Inferior parietal cortex (tissue), 1 donor: Measurements from ENCODE around the gene WDR76.
A peak's percentile ranks its signal among the peaks of the same experiment; 100 is the strongest.
"Not testable (repeated sequence)": the region's sequence is repeated elsewhere in the genome, so short reads cannot be mapped to it uniquely, and the experiment has no call there.

Experiments used
- DNase-seq: peaks from one replicate; pipeline ENCODE4 v3.0.0-alpha.2; 2016; ENCODE audit errors: extremely low spot score

WDR76 gene

DNA sequence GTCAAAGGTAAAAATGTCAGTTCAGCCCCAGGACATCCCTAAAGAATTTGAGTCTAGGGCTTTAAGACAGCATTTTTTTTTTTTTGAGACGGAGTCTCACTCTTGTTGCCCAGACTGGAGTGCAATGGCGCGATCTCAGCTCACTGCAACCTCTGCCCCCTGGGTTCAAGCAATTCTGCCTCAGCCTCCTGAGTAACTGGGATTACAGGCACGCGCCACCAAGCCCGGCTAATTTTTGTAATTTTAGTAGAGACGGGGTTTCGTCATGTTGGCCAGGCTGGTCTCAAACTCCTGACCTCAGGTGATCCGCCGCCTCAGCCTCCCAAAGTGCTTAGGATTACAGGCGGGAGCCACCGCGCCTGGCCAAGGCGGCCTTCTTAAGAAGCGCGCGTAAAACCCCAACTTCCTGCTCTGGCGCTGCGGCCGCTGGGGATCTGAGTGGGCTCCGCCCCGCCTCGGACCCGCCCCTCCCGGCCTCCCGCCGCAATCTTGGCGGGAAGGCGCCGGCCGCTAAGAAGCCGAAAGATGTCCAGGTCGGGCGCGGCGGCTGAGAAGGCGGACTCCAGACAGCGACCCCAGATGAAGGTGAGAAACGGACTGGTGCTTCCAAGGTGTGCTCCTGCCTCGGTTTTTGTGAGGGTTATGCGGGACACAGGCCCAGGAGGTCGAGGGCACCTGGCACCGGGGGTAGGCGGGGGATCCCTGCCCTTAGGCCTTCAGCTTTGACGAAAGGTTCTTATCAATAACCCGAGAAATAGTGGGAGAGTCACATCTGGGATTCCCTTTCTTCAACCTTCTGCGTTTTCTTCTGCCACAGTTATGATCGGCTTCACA, at the start of gene WDR76:
Gene WDR76 (plus strand): TSS at position 495 of the 834 bp plus-strand sequence. CDS start 31 bp downstream, at position 526.
- DNase-seq = peak; percentile 49

DNA sequence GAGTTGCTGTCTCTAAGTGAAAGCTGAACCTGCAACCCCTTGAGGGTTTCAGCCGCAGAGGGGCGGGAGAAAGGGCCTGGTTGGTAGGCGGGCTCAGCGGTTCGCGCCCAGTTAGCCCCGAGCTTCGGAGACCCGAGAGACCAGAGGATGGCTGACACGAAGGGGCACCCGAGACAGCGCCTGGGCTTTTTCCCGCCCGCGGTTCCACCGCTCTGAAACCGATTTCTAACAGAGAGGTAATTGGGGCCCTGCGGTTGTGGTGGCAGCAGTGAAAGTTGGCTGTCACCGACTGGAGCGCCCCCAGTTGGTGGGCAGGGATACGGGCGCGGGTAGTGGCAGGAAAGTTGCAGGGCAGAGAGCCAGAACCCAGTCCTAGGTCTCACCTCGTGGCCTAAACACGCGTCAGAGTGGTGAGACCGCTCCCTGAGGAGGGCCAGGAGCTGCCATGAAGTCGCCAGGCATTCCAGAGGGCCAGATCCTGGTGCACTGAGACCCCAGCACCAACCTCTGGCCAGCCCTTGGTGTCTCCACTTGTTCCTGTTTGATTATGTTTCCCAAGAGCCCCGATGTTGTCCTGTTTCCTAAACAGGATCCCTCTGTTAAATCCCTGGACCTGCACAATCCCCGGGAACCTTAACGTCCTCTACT, 49.4 kb upstream of the WDR76 start:
- DNase-seq = no peak

DNA sequence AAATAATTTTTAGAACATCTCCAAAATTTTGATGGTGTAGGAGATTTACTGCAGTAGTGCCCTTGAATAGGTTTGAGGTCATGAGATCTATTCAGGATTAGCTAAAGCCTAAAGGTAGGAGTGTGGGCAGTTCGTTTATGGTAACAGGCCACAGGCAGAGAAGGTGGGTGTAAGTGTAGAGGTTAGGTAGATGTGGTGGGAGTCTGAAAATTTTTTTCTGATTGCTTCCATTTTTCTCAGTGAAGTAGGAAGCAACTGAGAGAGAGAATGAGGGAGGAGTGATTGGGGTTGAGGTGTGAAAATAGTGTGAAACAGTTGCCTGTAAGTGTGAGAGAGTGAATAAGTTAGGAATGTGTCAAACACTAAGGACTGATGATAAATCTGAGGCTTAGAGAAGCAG, 47.8 kb upstream of the WDR76 start:
- DNase-seq = no peak

DNA sequence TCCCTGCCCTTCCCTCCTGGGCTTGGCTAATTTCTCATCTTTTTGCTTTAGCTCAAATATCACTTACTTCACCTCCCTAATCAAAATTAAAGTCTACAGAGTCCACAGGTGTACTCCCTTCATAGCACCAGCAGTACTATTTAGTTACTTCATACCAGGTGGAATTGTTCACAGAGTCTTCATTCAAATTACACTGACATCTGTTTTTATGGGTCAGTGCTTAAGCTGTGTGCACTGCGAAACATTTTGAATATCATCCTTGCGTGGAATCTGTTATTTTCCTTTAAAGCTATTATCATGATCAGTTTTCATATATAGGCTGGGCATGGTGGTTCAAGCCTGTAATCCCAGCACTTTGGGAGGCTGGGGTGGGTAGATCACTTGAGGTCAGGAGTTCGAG, 37.4 kb upstream of the WDR76 start:
- DNase-seq = no peak

DNA sequence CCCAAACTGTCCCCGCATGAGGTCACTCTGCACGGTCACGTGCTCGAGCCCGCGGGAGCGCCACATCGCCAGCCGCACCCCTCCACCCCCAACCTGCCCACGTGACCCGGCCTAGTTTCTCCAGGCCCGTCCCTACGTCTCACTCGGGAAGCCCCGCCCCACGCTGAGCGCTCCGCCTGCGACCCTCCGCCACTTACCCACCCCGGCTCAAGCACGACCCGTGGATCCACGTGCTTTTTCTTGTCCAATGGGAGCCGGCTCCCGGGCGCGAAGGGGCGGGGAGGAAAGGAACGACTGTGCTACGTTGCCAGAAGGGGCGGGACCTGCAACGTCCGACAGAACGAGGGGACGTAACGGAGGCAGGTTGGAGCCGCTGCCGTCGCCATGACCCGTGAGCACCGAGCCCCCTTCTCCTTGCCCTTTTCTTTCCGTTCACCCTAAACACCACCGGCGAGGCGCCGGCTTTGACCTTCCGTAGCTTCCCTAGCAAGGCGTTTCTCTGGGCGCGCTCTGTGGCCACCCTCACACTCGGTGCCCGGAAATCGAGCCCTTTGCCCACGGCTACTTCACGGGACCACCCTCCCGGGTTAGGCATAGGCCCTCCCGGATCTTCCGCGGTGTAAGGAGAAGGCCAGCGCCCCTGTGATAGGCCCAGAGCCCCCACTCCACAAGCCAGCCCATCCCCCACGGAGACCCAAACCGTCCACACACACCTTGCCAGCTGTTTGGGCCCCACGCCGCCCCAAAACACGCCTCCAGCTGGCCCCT, 34.6 kb upstream of the WDR76 start, which contains the start of gene SERF2:
Gene SERF2 (plus strand): TSS at position 328 of the 768 bp plus-strand sequence. CDS start 57 bp downstream, at position 385.
- peak; percentile 97 for DNase-seq

DNA sequence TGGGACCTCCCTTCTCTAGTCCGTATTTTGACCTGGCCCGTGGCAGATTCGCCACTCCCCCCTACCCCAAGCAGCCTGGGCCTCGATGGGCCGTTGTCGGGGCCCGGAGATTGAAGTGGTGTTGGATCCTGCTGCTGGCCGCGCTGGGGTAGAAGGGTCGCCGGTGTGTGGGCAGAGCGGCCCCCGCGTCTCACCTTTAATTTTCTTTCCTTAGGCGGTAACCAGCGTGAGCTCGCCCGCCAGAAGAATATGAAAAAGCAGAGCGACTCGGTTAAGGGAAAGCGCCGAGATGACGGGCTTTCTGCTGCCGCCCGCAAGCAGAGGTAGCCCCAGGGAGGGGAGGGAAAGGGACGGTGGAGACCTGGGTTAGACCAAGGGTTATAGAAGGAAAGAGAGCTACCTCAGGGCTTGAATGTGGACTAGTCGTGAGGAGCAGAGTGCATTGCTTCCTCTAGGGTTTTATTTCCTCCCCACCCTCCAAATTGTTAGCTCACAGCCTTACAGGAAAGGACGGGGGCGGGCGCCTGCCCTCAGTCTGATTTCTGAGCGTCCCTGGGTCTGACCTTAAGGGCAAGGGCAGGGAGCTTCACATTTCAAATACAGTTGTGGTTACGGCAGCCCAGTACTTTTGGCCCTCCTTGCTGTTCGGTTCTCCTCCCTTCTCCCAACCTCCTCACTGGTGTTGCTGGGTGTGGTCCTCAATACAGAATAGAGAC, 33.9 kb upstream of the WDR76 start:
- DNase-seq = no peak

DNA sequence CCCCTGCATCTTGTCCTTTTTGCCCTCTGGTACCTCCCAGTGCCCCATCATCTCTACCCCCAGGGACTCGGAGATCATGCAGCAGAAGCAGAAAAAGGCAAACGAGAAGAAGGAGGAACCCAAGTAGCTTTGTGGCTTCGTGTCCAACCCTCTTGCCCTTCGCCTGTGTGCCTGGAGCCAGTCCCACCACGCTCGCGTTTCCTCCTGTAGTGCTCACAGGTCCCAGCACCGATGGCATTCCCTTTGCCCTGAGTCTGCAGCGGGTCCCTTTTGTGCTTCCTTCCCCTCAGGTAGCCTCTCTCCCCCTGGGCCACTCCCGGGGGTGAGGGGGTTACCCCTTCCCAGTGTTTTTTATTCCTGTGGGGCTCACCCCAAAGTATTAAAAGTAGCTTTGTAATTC, 33.2 kb upstream of the WDR76 start:
- DNase-seq = no peak

DNA sequence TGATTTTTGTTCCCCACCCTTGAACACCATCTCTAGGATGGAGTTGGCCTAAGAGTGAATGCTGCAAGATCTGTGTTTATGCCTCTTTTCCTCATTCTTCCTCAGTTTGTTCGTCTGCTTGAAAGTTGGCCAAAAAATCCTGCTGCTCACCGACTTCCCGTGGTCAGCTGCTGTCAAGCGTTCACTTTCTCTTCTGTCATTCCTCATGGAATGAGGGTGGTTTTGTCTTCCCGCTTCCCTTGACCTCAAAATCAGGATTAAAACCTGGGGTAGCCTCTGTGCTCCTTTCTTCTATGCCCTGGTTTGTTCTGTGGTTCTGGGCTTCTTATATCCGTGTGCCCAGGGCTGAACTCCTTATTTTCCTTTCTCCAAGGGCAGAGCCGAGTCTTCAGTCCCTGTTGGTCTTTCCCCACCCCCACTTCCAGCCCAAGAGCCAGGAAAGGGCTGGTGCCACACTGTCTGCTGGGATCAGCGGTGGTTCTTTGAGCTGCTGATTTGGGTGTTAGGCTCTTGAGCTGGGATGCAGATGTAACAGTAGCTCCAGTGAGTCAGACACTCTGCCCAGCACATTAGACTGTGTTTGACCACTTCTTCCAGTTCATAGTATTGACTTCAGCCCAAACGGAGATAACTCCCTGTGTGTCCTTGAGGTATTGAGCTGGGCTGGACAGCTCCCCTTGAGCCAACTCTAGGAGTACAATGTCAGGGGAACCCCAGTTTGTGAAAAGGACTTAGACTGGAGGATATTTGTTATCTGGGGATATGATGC, 32.3 kb upstream of the WDR76 start:
- no peak for DNase-seq

DNA sequence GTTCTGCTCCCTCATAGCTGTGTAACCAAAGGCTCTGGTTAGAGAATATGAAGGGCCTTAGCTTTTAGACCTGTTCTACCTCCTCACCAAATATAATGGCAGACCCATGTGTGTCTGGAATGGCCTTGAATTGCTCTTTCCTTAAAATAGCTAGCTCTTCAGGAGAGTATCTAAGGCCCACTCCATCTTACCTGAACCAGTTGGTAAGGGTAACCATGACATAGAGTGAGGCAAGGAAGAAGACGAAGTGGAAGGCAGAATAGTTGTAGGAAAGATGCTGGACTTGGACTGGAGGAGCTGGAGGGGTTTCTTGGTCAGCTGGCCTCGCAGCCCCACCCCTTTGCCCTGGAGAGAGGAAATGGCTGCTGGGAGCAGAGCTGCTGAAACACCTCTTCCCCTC, 31.6 kb upstream of the WDR76 start:
- no peak for DNase-seq

DNA sequence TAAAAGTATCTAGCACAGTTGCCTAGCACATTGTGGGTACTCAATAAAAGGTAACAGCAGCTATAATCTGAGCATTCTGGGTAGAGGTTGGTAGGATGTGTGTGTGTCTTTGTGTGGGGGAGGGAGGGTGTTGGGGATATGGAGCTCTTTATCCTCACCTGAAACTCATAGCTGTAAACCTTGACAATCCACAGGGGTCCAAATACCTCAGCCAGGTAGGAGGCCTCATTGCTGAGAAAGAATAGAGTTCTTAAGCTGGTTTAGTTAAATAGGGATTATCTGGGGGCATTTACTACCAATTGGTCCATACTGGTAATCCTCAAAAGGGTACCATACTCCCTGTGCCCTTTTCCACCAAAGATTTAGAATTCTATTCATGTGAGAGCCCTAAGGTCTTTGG, 30.8 kb upstream of the WDR76 start:
- no peak for DNase-seq

DNA sequence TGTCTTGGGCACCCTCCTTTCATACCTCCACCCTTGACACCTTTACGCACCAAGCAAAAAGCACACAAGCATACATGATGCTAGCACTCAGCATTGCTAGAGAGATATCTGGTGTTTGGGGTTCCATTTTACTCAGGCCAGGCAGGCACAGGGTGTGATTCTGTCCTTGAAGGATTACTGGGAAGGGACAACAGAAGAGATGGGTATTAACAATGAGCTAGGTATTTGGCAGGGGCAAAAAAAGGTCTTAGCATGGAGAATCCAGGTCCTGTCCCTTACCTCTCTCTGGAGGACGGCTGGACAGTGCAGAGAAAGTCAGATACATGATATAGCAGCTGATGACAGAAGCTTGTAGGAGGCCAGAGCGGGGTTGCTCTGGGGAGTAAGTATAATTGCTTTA, 30.2 kb upstream of the WDR76 start:
- DNase-seq = no peak

DNA sequence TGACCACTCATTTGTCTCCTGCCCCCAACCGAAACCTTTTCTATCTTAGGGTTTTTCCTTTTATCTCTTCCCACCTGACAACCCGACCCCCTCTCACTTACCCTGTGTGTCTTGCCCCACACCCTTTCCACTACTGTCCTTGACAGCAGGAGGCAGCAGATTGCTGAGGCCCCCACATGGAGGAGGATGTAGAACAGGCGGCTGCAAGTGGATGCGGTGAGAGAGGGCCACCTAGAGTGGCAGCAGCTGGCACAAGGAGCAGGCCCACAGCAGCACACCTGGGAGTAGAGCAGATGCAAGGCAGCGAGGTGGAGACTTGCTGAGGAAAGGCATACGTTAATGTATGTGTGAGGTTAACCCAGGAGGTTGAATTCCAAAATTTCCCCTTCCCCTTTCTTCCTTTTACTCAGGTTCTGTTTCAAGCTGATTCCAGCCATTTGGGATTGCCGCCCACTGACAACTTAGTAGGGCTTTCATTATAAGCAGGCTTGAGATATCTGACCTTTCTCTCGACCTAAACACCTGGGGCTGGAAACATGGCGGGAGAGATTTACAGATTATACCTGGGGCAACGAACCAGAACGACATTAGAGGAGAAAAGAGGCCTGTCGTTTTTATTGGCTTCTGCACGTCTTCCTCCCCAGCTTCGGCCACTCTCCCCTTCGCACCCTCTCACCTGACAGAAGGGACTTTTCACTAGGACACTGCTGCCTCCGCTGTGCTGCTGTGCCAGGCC, 27.4 kb upstream of the WDR76 start:
- no peak for DNase-seq

DNA sequence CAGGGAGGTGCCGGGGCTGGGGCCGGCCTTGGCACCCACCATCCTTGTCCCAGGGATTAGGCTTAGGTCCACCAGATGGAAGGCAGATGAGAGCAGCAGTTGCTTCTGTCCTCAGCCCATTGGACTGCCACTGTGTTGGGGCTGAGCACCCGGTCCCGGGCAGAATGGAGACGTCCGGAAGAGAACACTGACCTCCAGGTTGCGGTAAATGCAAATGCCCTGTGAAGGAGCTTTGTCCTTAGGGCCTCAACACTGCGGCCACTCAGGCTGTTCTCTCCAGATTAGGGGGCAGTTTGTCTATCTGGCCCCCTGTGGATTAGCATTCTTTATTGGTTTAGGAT, 26.9 kb upstream of the WDR76 start, which contains the start of gene SERINC4:
Gene SERINC4 (minus strand): TSS at position 276 of the 341 bp plus-strand sequence. CDS start 234 bp downstream, at position 42.
- DNase-seq = no peak

DNA sequence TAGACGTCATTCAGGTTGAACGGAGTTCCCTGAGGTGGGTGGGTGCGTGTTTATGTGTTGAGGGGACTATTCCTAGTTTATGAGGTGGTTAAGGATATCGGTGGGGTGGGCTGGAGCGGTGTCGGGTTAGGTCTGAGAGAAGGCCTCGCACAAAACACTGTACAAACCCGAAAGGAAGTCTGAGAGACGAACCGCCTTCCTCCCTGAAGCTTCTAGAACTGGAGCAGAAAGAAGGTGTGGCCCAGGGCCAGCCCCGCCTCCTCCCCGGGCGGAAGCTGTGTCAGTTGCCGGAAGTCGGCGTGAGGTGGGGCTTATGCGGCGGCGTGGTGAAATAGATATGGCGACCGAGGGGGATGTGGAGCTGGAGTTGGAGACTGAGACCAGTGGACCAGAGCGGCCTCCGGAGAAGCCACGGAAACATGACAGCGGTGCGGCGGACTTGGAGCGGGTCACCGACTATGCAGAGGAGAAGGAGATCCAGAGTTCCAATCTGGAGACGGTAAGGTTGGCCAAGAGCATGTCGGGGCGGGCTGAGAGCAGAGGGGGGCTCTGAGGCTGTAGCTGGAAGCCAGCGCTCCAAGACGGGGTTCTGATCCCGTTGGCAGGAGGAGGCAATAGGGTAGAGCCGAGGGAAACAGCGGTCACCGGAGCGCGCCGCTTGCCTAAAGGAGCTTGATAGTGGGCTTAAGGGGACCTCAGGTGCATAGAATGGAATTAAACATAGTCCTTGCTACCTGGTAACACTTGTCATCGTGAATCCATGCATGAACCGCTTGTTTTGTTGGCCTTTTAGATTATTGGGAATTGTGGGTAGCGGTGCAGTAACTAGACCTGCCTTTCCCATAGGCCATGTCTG, 26.3 kb upstream of the WDR76 start, which contains the start of gene HYPK:
Gene HYPK (plus strand): TSS at position 314 of the 856 bp plus-strand sequence. CDS start 24 bp downstream, at position 338.
- peak; percentile 94 for DNase-seq

DNA sequence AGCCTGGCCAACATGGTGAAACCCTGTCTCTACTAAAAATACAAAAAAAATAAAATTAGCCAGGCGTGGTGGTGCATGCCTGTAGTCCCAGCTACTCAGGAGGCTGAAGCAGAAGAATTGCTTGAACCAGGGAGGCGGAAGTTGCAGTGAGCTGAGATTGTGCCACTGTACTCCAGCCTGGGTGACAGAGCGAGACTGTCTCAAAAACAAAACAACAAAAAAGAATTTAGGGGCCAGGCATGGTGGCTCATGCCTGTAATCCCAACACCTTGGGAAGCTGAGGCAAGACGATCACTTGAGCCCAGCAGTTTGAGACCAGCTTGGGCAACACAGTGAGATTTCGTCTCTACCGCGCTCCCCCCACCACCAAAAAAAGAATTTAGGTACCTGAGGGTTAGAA, 24.1 kb upstream of the WDR76 start:
- DNase-seq = not testable (repeated sequence)

DNA sequence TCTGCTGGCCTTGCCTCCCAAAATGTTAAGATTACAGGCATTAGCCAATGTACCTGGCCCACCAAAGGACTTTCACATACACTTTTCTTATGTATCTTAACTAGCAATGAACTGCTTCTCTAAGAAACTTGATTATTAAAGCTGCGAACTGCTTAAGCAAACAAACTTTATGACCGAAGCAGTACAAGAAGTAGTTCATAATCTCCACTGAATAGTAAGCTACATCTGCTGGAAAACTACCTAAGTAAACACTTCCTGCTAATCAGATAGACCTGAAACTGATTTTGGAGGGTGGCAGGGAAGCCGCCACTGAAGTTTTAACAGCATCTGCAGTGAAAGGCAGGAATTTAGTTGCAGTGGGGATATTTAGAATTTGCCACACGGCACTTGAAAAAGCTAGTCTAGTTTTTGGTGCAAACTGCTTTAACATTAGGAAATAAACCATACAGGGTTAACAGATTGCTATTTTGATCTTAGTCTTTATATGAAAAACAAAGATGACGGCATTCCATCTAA, 18.3 kb upstream of the WDR76 start:
- DNase-seq = no peak

DNA sequence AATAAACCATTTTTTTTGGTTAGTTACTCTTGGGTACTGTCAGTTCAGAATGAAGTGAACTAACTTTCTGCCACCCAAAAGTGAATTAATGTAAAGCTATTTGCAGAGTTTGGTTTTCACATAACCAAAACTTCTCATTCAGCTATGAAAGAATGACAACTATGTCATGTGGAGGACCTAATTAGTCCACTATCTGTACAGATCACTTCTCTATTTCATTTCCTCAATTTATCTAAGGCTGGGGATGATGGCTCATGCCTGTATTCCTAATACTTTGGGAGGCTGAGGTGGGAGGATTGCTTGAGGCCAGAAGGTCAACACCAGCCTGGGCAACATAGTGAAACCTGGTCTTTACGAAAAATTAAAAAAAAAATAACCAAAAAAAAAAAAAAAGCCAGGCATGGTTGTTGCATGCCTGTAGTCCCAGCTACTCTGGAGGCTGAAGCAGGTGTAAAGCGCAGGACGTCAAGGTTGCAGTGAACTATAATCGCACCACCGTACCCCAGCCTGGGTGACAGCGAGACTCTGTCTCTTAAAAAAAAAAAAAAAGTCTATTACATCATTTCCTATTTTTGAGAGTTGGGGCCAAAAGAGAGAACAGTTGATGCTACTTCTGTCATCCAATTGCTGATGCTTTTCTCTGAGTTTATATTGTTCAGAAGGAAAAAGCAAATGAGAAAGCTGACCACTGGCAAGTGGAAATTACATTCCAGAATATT, 17.7 kb upstream of the WDR76 start:
- no peak for DNase-seq

DNA sequence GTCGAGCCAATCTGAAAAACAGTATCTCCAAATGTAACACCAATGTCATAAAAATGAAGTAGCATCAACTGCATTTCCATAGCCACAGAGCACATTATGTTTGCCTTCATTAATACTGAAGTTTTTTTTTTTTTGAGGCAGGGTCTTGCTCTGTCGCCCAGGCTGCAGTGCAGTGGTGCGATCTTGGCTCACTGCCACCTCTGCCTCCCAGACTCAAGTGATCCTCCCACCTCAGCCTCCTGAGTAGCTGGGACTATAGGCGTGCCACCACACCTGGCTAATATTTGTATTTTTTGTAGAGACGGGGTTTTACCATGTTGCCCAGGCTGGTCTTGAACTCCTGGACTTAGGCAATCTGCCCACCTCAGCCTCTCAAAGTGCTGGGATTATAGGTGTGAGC, 11.7 kb upstream of the WDR76 start:
- not testable (repeated sequence) for DNase-seq
